Right lobe of liver (tissue), 4 donors: ENCODE results near the gene GAD2.

Experiments used
- POLR2A ChIP-seq: fragments of 450-650 bp; IDR thresholded peaks from one replicate; pipeline ENCODE4 v1.6.1; 2017; ENCODE audit warnings: antibody characterized with exemption, mild to moderate bottlenecking
- TF ChIP-seq, protein P1 (sequence below), 4 donors: fragments of 200-600 bp in 3 of 4; fragments of 450-650 bp in 1 of 4; IDR thresholded peaks; one replicate each; pipeline versions ENCODE4 v1.5.1 to v1.8.0; 2016 to 2022; ENCODE audit warnings: antibody characterized with exemption in 4 of 4, mild to moderate bottlenecking in 2 of 4
- donor health status: DM: no; HTN: no; CAD: no.
- donor health status: DM: no; HTN: no; CAD: no.
- donor health status: DM: no; HTN: yes; CAD: no.

DNA sequence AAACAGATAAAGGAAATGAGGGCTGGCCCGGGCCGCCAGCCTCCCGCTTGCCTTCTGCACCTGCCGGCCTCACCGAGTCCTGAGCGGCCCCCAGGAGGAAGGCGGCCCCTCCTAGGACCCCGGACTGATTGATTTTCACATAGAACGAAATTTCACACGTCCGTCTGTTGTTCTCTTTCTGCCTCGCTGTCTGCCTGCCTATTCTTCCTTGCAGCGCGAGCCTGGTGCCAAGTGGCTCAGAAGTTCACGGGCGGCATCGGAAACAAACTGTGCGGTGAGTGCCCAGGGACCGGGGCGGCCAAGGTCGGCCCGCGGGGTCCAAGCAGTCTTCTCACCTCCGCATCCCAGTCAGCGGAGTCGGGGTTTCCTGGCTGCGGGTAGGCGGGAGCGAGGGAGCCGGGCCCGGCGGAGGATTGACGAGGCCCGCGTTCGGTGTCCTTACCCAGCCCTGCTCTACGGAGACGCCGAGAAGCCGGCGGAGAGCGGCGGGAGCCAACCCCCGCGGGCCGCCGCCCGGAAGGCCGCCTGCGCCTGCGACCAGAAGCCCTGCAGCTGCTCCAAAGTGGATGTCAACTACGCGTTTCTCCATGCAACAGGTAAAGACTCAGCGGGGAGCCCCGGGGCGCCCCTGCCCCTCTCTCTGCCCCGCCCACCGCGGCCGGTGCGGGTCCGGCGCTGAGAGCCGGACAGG is 967 bp downstream of the GAD2 start:
- TF ChIP-seq, protein P1, sequence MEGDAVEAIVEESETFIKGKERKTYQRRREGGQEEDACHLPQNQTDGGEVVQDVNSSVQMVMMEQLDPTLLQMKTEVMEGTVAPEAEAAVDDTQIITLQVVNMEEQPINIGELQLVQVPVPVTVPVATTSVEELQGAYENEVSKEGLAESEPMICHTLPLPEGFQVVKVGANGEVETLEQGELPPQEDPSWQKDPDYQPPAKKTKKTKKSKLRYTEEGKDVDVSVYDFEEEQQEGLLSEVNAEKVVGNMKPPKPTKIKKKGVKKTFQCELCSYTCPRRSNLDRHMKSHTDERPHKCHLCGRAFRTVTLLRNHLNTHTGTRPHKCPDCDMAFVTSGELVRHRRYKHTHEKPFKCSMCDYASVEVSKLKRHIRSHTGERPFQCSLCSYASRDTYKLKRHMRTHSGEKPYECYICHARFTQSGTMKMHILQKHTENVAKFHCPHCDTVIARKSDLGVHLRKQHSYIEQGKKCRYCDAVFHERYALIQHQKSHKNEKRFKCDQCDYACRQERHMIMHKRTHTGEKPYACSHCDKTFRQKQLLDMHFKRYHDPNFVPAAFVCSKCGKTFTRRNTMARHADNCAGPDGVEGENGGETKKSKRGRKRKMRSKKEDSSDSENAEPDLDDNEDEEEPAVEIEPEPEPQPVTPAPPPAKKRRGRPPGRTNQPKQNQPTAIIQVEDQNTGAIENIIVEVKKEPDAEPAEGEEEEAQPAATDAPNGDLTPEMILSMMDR (IDR thresholded peaks at IDR 0.05): no peak
- TF ChIP-seq POLR2A: no peak
